GM12878 (cell line): ENCODE measurements around the gene SLC25A43. TPM values are rescaled to one million over a fixed set of nuclear protein-coding genes. Genes with fewer than 3 reads are reported as not detected.

Experiments
- ATAC-seq: fragments of 200-7000 bp; cut with Tn5 transposase; 3 replicates; pipeline ENCODE4 v1.9.1; 2020; ENCODE audit warnings: mild to moderate bottlenecking, moderate library complexity
- BruUV-seq: library from RNA; stranded (reverse); fragments of 400-500 nt; replicated peaks from 2 replicates; lab custom pipeline; 2021; lab: Mats Ljungman, UMichigan
- CTCF ChIA-PET: fragments of 300-600 bp; sonication (Branson Sonifier 250); formaldehyde crosslinking; extraction: SDS; loops from one replicate; lab custom pipeline; 2021; ENCODE audit warnings: inconsistent platforms; lab: Yijun Ruan, JAX
- POLR2A ChIA-PET: fragments of 350-600 bp; formaldehyde crosslinking; extraction: SDS; loops from one replicate; lab custom pipeline; 2021; ENCODE audit warnings: inconsistent platforms; lab: Charles Lee
- RAD21 ChIA-PET: fragments of 300-600 bp; sonication (Branson Sonifier 250); formaldehyde crosslinking; loops from one replicate; lab custom pipeline; 2023; ENCODE audit warnings: antibody characterized with exemption; ENCODE audit not compliant: unreplicated experiment; lab: Charles Lee
- SMC1A ChIA-PET: fragments of 300-600 bp; sonication (Branson Sonifier 250); formaldehyde crosslinking; loops from one replicate; lab custom pipeline; 2023; ENCODE audit not compliant: unreplicated experiment, uncharacterized antibody; lab: Charles Lee
- DNase-seq: peaks from one replicate; pipeline ENCODE4 v3.0.0-alpha.2; 2011; ENCODE audit warnings: low read depth, low spot score
- FAIRE-seq: peaks from 3 replicates; lab custom pipeline; 2011; peaks lifted over from hg19 to GRCh38; lab: Jason Lieb, UNC
- H2AFZ ChIP-seq: 2 replicates; pipeline ENCODE4 v1.6.0; 2011; ENCODE audit warnings: low read depth, low read length, control low read depth; ENCODE audit not compliant: control insufficient read depth
- H3K27ac ChIP-seq: 2 replicates; pipeline ENCODE4 v1.5.1; 2011; ENCODE audit warnings: control low read depth; ENCODE audit not compliant: control insufficient read depth, insufficient read depth
- H3K27me3 ChIP-seq, 2 experiments: replicated peaks in 1 of 2; 2 replicates each; pipeline versions ENCODE4 v1.6.0 to v1.6.1; 2011; ENCODE audit warnings: low read length in 1 of 2; ENCODE audit not compliant: control insufficient read depth in 2 of 2, insufficient read depth in 2 of 2
- H3K36me3 ChIP-seq, 2 experiments: 2 replicates each; pipeline ENCODE4 v1.5.1; 2011; ENCODE audit warnings: low read length in 1 of 2; ENCODE audit not compliant: control insufficient read depth in 2 of 2, insufficient read depth in 2 of 2
- H3K4me1 ChIP-seq: 2 replicates; pipeline ENCODE4 v1.6.1; 2011; ENCODE audit warnings: mild to moderate bottlenecking, low read length, moderate library complexity, mixed read lengths; ENCODE audit not compliant: control insufficient read depth, insufficient read depth
- H3K4me2 ChIP-seq: 2 replicates; pipeline ENCODE4 v1.6.0; 2011; ENCODE audit warnings: control low read depth; ENCODE audit not compliant: control insufficient read depth, insufficient read depth
- H3K4me3 ChIP-seq: fragments of 200-600 bp; sonication (generic); 2 replicates; pipeline ENCODE4 v1.5.1; 2016
- H3K79me2 ChIP-seq: 2 replicates; pipeline ENCODE4 v1.6.0; 2011; ENCODE audit warnings: low read length; ENCODE audit not compliant: control insufficient read depth, insufficient read depth
- H3K9ac ChIP-seq: 2 replicates; pipeline ENCODE4 v1.8.0; 2011; ENCODE audit warnings: low read length, control low read depth, mixed read lengths; ENCODE audit not compliant: control insufficient read depth, insufficient read depth
- H3K9me3 ChIP-seq: replicated peaks from 3 replicates; pipeline ENCODE4 v1.5.1; 2011; ENCODE audit warnings: mild to moderate bottlenecking, low read length; ENCODE audit not compliant: control insufficient read depth, insufficient read depth
- H4K20me1 ChIP-seq: 2 replicates; pipeline ENCODE4 v1.6.0; 2011; ENCODE audit not compliant: control insufficient read depth, insufficient read depth
- BCLAF1 ChIP-seq: fragments of 450-650 bp; IDR thresholded peaks from 2 replicates; pipeline ENCODE4 v1.6.1; 2017; ENCODE audit warnings: antibody characterized with exemption, mild to moderate bottlenecking, moderate library complexity
- FOS ChIP-seq: IDR thresholded peaks from 3 replicates; pipeline ENCODE4 v1.6.1; 2011; ENCODE audit warnings: borderline replicate concordance; ENCODE audit not compliant: insufficient read length; ENCODE audit errors: extremely low read depth
- KLF5 ChIP-seq: fragments of 450-650 bp; IDR thresholded peaks from 2 replicates; pipeline ENCODE4 v1.6.1; 2014; ENCODE audit warnings: mild to moderate bottlenecking; ENCODE audit not compliant: partially characterized antibody
- MEF2B ChIP-seq: fragments of 450-650 bp; IDR thresholded peaks from 2 replicates; pipeline ENCODE4 v1.6.1; 2018; ENCODE audit warnings: mild to moderate bottlenecking, moderate library complexity; ENCODE audit not compliant: partially characterized antibody, poor library complexity, severe bottlenecking
- NFIC ChIP-seq: IDR thresholded peaks from 2 replicates; pipeline ENCODE4 v1.6.1; 2012; ENCODE audit warnings: low read depth, mild to moderate bottlenecking, inconsistent platforms, low read length, moderate library complexity
- RCOR1 ChIP-seq: conservative IDR thresholded peaks from 2 replicates; pipeline ENCODE4 v1.6.1; 2012; ENCODE audit warnings: low read depth, low read length, improper control_type of control experiment
- SIN3A ChIP-seq: IDR thresholded peaks from 2 replicates; pipeline ENCODE4 v1.6.1; 2012; ENCODE audit warnings: low read depth, low read length, improper control_type of control experiment
- STAT3 ChIP-seq: IDR thresholded peaks from 2 replicates; pipeline ENCODE4 v1.6.1; 2011; ENCODE audit warnings: low read depth, low read length, improper control_type of control experiment
- TCF12 ChIP-seq: IDR thresholded peaks from 2 replicates; pipeline ENCODE4 v1.6.1; 2011; ENCODE audit warnings: low read depth, mild to moderate bottlenecking, low read length
- WGBS: methylation state at CpG from one replicate; pipeline ENCODE4 v1.1.6; 2016; ENCODE audit warnings: low lambda C conversion rate; ENCODE audit not compliant: insufficient replicate concordance, insufficient coverage; ENCODE audit errors: missing lambda C conversion rate; 5-methylcytosine and 5-hydroxymethylcytosine counted together
- in situ Hi-C: fragments of 300-500 bp; cut with MboI; formaldehyde crosslinking; loops from 9 replicates; pipeline ENCODE4 v1.14.3; 2018; ENCODE audit warnings: mixed read lengths
- intact Hi-C: fragments of 100-400 bp; cut with micrococcal nuclease; formaldehyde crosslinking; loops from one replicate; pipeline ENCODE4 v1.14.2; 2022; ENCODE audit not compliant: unreplicated experiment
- polyA plus RNA-seq, 11 experiments: library from polyadenylated mRNA; depleted of rRNA in 4 of 11; unstranded in 6 of 11; stranded (reverse) in 5 of 11; fragments of >200 nt; fragmentation: Nextera tagmentation in 4 of 11; fragmentation: Illumina TruSeq in 1 of 11; extraction: Ambion mirVana in 4 of 11; extraction: Trizol in 1 of 11; gene quantifications; 1 replicate in 1 of 11; 2 replicates in 10 of 11; pipeline versions ENCODE4 v1.2.1 to v1.2.3, GENCODE V29; 2011 to 2016; ENCODE audit warnings: inconsistent platforms in 2 of 11, missing spikeins in 2 of 11, low read depth in 1 of 11
- total RNA-seq, 4 experiments: library from RNA; depleted of rRNA in 3 of 4; stranded (reverse); fragments of >200 nt in 3 of 4; fragmentation: Illumina TruSeq in 1 of 4; extraction: Trizol in 1 of 4; gene quantifications; 2 replicates each; pipeline versions ENCODE4 v1.2.1 to v1.2.3, GENCODE V29; 2013 to 2021

The SLC25A43 gene
- total and polyA plus RNA-seq, 10 of the 15 experiments (the other 5 are each of a cell fraction or from before 2014, with no cell fraction given), result 2.5 to 13.5 (median 6.8) TPM

- TF ChIP-seq NFIC (no peak), RCOR1 (no peak), MEF2B (no peak), FOS (no peak), BCLAF1 (no peak), STAT3 (no peak), KLF5 (no peak)
These were observed 43.1 kb downstream of the SLC25A43 start (continued) for GRCh38 chrX:119442286-119442685.

GRCh38 chrX:119453202-119453601 lies 54.1 kb downstream of the SLC25A43 start:
- Histone ChIP-seq H3K9ac (no peak overlapping the region), H3K36me3 (no peaks in the 10 kb centered on the region; a peak in 1 of 4 replicates), H2AFZ (no peak overlapping the region), H3K4me3 (no peak overlapping the region), H3K27me3 (no peaks in the 10 kb centered on the region), H3K4me1 (no peaks in the 10 kb centered on the region), H3K79me2 (no peaks in the 10 kb centered on the region), H3K27ac (no peak overlapping the region), H3K9me3 (no peaks in the 10 kb centered on the region), H3K4me2 (no peak overlapping the region), H4K20me1 (no peaks in the 10 kb centered on the region)
- ATAC-seq (no peak), FAIRE-seq (no peak), DNase-seq (no peak)
- ChIA-PET RAD21 (no interaction called here), POLR2A (no interaction called here), SMC1A (no interaction called here), CTCF (no interaction called here)
- BruUV-seq, result TSS peak; percentile 52
- intact Hi-C loops, result no loop called here
- 36% methylated on average over 4 of the region's 4 CpGs for WGBS
- in situ Hi-C loops, result no loop called here
- TF ChIP-seq SIN3A (no peak), FOS (no peak), TCF12 (no peak)
